Measurements from ENCODE around the gene PJA2.

PJA2 gene

DNA sequence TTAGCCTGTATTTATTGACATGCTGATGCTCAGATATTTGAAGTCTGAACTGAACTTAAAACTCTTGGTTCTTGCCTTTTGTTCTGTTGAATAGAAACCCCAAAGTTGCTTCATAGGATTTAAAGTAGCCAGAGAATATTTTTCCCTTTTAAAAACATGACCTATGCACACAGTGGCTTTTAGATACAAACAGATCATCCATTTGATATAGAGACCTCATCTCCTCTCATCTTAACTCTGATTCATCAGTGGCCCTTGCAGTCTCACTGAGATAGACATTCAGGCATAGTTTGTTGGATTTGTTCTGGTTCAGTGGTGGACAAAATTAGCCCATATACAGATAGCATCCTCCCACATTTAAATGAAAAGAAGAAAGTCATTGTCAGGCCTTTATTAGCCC is 43.5 kb upstream of the PJA2 start:
- Histone ChIP-seq H3K27ac (ENCODE audit: low read depth, low read length) (no peak overlapping the region), H3K4me3 (ENCODE audit: insufficient read depth, low read length, poor library complexity, severe bottlenecking) (no peak overlapping the region), H2AFZ (ENCODE audit: low read depth, low read length, severe bottlenecking) (no peak overlapping the region), H3K79me2 (ENCODE audit: insufficient read depth, low read length) (no peaks in the 10 kb centered on the region), H3K9ac (ENCODE audit: low read length) (no peak overlapping the region), H3K36me3 (ENCODE audit: low read length) (no peaks in the 10 kb centered on the region), H4K20me1 (ENCODE audit: low read depth, low read length) (no peaks in the 10 kb centered on the region), H3K9me3 (ENCODE audit: insufficient read depth, low read length) (no peaks in the 10 kb centered on the region), H3K27me3 (ENCODE audit: low read length) (no peaks in the 10 kb centered on the region), H3K4me2 (ENCODE audit: low read depth, low read length, poor library complexity, severe bottlenecking) (no peak overlapping the region), H3F3A (ENCODE audit: insufficient read depth) (0 out of 2 replicates have a peak, but pooled peaks cover 9% of the 10 kb centered on the region), H3K9me2 (replicated peaks; ENCODE audit: insufficient read depth, low read length) (no peaks in the 10 kb centered on the region)
- TF ChIP-seq, protein P1, sequence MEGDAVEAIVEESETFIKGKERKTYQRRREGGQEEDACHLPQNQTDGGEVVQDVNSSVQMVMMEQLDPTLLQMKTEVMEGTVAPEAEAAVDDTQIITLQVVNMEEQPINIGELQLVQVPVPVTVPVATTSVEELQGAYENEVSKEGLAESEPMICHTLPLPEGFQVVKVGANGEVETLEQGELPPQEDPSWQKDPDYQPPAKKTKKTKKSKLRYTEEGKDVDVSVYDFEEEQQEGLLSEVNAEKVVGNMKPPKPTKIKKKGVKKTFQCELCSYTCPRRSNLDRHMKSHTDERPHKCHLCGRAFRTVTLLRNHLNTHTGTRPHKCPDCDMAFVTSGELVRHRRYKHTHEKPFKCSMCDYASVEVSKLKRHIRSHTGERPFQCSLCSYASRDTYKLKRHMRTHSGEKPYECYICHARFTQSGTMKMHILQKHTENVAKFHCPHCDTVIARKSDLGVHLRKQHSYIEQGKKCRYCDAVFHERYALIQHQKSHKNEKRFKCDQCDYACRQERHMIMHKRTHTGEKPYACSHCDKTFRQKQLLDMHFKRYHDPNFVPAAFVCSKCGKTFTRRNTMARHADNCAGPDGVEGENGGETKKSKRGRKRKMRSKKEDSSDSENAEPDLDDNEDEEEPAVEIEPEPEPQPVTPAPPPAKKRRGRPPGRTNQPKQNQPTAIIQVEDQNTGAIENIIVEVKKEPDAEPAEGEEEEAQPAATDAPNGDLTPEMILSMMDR (IDR thresholded peaks at IDR 0.05; ENCODE audit: insufficient read depth, low read length, poor library complexity, severe bottlenecking): no peak
- no peak for TF ChIP-seq EZH2phosphoT487 (conservative IDR thresholded peaks at IDR 0.05; ENCODE audit: low read length)

DNA sequence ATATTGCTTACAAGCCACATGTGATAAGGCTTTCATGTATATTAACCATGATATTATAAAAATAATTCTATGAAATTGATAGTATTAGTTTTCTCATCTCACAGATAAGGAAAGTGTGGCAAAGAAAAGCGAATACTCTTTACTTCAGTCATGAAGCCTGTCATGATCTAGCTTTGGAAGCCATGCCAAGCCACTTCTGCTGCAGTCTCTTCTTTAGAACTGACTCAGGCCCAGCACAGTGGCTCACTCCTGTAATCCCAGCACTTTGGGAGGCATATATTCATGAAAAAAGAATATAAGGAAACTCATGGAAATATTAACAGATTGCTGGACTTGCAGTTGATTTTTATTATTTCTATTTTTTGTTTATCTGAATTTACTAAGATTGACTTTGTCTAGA is 42.9 kb upstream of the PJA2 start:
- H3K4me3 ChIP-seq (ENCODE audit: insufficient read depth, low read length, poor library complexity, severe bottlenecking): no peak overlapping the region
- 0 out of 2 replicates have a peak, but pooled peaks cover 9% of the 10 kb centered on the region for H3F3A ChIP-seq (ENCODE audit: insufficient read depth)
- no peaks in the 10 kb centered on the region for H3K79me2 ChIP-seq (ENCODE audit: insufficient read depth, low read length)
- no peaks in the 10 kb centered on the region for H3K9me3 ChIP-seq (ENCODE audit: insufficient read depth, low read length)
- no peaks in the 10 kb centered on the region for H4K20me1 ChIP-seq (ENCODE audit: low read depth, low read length)
- H3K27ac ChIP-seq (ENCODE audit: low read depth, low read length): no peak overlapping the region
- H3K9me2 ChIP-seq (replicated peaks; ENCODE audit: insufficient read depth, low read length): no peaks in the 10 kb centered on the region
- H3K9ac ChIP-seq (ENCODE audit: low read length): no peak overlapping the region
- no peak for TF ChIP-seq EZH2phosphoT487 (conservative IDR thresholded peaks at IDR 0.05; ENCODE audit: low read length)
- H3K27me3 ChIP-seq (ENCODE audit: low read length): no peaks in the 10 kb centered on the region
- no peaks in the 10 kb centered on the region for H3K36me3 ChIP-seq (ENCODE audit: low read length)
- H3K4me2 ChIP-seq (ENCODE audit: low read depth, low read length, poor library complexity, severe bottlenecking): no peak overlapping the region
- no peak overlapping the region for H2AFZ ChIP-seq (ENCODE audit: low read depth, low read length, severe bottlenecking)

DNA sequence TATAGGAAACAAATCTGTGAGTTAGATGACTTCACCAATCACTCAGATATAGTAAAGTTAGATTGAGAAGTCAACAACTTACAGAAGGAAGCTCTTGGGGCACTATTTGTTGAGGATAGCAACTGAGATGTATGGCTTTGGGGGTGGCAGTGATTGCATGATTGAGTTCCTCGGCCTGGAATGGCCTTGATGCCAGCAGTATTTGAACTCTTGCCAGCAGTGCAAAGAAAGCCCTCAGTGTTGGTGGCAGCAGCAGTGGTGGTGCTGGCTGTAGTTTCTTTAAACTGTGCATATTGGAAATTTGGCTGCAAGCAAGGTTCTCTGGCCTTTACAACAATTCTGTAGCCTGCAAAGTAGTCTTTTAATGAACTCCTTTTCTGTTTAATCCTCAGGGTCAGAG is 41.4 kb upstream of the PJA2 start:
- Histone ChIP-seq H3K9me2 (replicated peaks; ENCODE audit: insufficient read depth, low read length) (no peaks in the 10 kb centered on the region), H3F3A (ENCODE audit: insufficient read depth) (0 out of 2 replicates have a peak, but pooled peaks cover 9% of the 10 kb centered on the region), H3K9ac (ENCODE audit: low read length) (no peak overlapping the region), H3K4me3 (ENCODE audit: insufficient read depth, low read length, poor library complexity, severe bottlenecking) (no peak overlapping the region), H3K27me3 (ENCODE audit: low read length) (no peaks in the 10 kb centered on the region), H2AFZ (ENCODE audit: low read depth, low read length, severe bottlenecking) (peak overlapping the region; percentile 95), H3K27ac (ENCODE audit: low read depth, low read length) (peak overlapping the region; percentile 83; the same call in 1 of the 2 replicates), H4K20me1 (ENCODE audit: low read depth, low read length) (no peaks in the 10 kb centered on the region), H3K4me2 (ENCODE audit: low read depth, low read length, poor library complexity, severe bottlenecking) (peak overlapping the region; percentile 68), H3K79me2 (ENCODE audit: insufficient read depth, low read length) (no peaks in the 10 kb centered on the region), H3K9me3 (ENCODE audit: insufficient read depth, low read length) (no peaks in the 10 kb centered on the region), H3K36me3 (ENCODE audit: low read length) (no peaks in the 10 kb centered on the region)
- TF ChIP-seq EZH2phosphoT487 (conservative IDR thresholded peaks at IDR 0.05; ENCODE audit: low read length): no peak
- TF ChIP-seq, protein P1 (IDR thresholded peaks at IDR 0.05; ENCODE audit: insufficient read depth, low read length, poor library complexity, severe bottlenecking): no peak

DNA sequence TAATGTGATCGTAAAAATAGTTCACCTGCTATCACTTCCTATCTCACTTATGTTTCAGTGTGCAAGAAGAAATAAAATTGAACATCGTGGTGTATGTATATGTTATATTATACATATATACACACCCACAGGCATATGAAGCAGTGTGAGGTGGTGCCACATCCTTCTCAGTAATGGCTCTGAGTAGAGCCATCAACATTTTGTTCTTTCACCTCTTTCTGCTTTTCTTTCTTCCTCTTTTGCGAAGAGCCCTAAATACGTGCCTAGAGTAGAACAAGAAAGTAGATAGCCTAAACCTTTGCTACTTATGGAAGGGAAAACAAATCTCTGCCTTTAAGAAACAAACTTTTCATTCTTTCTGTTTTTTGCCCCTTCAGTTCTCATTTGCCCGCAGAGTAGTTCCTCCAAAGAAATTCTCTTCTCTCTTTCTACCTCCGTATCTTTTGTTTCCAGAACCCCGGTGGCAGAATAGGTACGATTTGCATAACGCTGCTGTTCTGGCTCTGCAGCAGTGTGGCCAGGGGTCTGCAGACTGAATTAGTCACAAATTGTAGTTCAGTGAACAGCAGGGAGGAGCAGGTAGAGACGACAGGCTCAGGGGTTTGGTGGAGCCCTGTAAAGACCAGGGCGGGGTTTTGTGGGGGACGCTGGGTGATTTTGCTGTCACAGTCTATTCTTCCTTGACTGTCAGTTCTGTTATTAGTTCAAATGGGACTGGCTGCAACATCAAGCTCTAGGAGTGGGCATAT is 40.5 kb upstream of the PJA2 start:
- TF ChIP-seq EZH2phosphoT487 (conservative IDR thresholded peaks at IDR 0.05; ENCODE audit: low read length): no peak
- TF ChIP-seq, protein P1 (IDR thresholded peaks at IDR 0.05; ENCODE audit: insufficient read depth, low read length, poor library complexity, severe bottlenecking): no peak
- peak overlapping the region; percentile 68 for H3K4me2 ChIP-seq (ENCODE audit: low read depth, low read length, poor library complexity, severe bottlenecking)
- H2AFZ ChIP-seq (ENCODE audit: low read depth, low read length, severe bottlenecking): peak overlapping the region; percentile 95
- no peaks in the 10 kb centered on the region for H4K20me1 ChIP-seq (ENCODE audit: low read depth, low read length)
- H3K9me3 ChIP-seq (ENCODE audit: insufficient read depth, low read length): no peaks in the 10 kb centered on the region
- peak overlapping the region; percentile 83 for H3K27ac ChIP-seq (ENCODE audit: low read depth, low read length)
- H3K36me3 ChIP-seq (ENCODE audit: low read length): no peaks in the 10 kb centered on the region
- peak overlapping the region; percentile 37 for H3K4me3 ChIP-seq (ENCODE audit: insufficient read depth, low read length, poor library complexity, severe bottlenecking)
- H3K27me3 ChIP-seq (ENCODE audit: low read length): no peaks in the 10 kb centered on the region
- peak overlapping the region; percentile 45 for H3K9ac ChIP-seq (ENCODE audit: low read length)
- H3F3A ChIP-seq (ENCODE audit: insufficient read depth): 0 out of 2 replicates have a peak, but pooled peaks cover 9% of the 10 kb centered on the region
- no peaks in the 10 kb centered on the region for H3K9me2 ChIP-seq (replicated peaks; ENCODE audit: insufficient read depth, low read length)
- H3K79me2 ChIP-seq (ENCODE audit: insufficient read depth, low read length): no peaks in the 10 kb centered on the region

Measured in SU-DHL-6 (cell line).